ENCODE data around the gene SEMA6A. TPM values are rescaled to one million over a fixed set of nuclear protein-coding genes. Genes with fewer than 3 reads are reported as not detected.

The SEMA6A gene
- total and polyA plus RNA-seq, 2 of the 13 experiments (the other 11 are each of a cell fraction or from before 2014, with no cell fraction given), result 5.1 to 6.5 TPM

- in situ Hi-C loops (cut with HindIII; ENCODE audit: extremely low pct_ligation_motif_present, low pct_unique_long_range_greater_than_20kb) (no loop called here), intact Hi-C loops (cut with micrococcal nuclease; ENCODE audit: unreplicated experiment) (no loop called here)
- H2AFZ ChIP-seq (ENCODE audit: low read length), result no peak overlapping the region
- 86% methylated on average over 10 of the region's 10 CpGs for WGBS (ENCODE audit: low lambda C conversion rate)
- no peak overlapping the region for H3K4me2 ChIP-seq (ENCODE audit: low read depth, low read length)
- H3K36me3 ChIP-seq (replicated peaks in 1 of 2; ENCODE audit: control insufficient read depth in 1 of 2, insufficient read depth in 2 of 2, low read length in 2 of 2), result peaks cover 0 to 2% of the 10 kb centered on the region in 2 experiments; a peak in 1 of 5 replicates
- CTCF ChIA-PET (ENCODE audit: low intra/inter-chr PET ratio, low total read pairs), result no interaction called here
- DNase-seq (ENCODE audit: low spot score) (no peak), FAIRE-seq (no peak), ATAC-seq (no peak)
- TF ChIP-seq ATM (IDR thresholded peaks at IDR 0.05; ENCODE audit: borderline replicate concordance) (no peak), IRF1 (CRISPR knock-in tag; IDR thresholded peaks at IDR 0.05; ENCODE audit: low read depth) (no peak), NFE2L2 (IDR thresholded peaks at IDR 0.05; ENCODE audit: low read length) (no peak), HNRNPH1 (optimal IDR thresholded peaks at IDR 0.05; ENCODE audit: low read depth, low read length) (no peak), ZNF781 (CRISPR knock-in tag; IDR thresholded peaks at IDR 0.05; ENCODE audit: borderline replicate concordance, not compliant biosample characterization) (no peak), ZNF20 (CRISPR knock-in tag; IDR thresholded peaks at IDR 0.05) (no peak), MIER3 (CRISPR knock-in tag; IDR thresholded peaks at IDR 0.05; ENCODE audit: borderline replicate concordance) (no peak), DNMT3B (CRISPR knock-in tag; conservative IDR thresholded peaks at IDR 0.05) (no peak), EED (CRISPR knock-in tag; IDR thresholded peaks at IDR 0.05) (no peak), TFAP4 (IDR thresholded peaks at IDR 0.05; ENCODE audit: borderline replicate concordance, low read depth) (no peak), ZNF678 (CRISPR knock-in tag; IDR thresholded peaks at IDR 0.05) (no peak), ZNF235 (CRISPR knock-in tag; IDR thresholded peaks at IDR 0.05; ENCODE audit: borderline replicate concordance) (no peak), PHF20 (CRISPR knock-in tag; IDR thresholded peaks at IDR 0.05) (no peak)
- TF ChIP-seq, protein P1, sequence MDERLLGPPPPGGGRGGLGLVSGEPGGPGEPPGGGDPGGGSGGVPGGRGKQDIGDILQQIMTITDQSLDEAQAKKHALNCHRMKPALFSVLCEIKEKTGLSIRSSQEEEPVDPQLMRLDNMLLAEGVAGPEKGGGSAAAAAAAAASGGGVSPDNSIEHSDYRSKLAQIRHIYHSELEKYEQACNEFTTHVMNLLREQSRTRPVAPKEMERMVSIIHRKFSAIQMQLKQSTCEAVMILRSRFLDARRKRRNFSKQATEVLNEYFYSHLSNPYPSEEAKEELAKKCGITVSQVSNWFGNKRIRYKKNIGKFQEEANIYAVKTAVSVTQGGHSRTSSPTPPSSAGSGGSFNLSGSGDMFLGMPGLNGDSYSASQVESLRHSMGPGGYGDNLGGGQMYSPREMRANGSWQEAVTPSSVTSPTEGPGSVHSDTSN (CRISPR knock-in tag; IDR thresholded peaks at IDR 0.05), result no peak
- TF ChIP-seq, protein P2, sequence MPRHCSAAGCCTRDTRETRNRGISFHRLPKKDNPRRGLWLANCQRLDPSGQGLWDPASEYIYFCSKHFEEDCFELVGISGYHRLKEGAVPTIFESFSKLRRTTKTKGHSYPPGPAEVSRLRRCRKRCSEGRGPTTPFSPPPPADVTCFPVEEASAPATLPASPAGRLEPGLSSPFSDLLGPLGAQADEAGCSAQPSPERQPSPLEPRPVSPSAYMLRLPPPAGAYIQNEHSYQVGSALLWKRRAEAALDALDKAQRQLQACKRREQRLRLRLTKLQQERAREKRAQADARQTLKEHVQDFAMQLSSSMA (CRISPR knock-in tag; IDR thresholded peaks at IDR 0.05), result no peak
- TF ChIP-seq, protein P3, sequence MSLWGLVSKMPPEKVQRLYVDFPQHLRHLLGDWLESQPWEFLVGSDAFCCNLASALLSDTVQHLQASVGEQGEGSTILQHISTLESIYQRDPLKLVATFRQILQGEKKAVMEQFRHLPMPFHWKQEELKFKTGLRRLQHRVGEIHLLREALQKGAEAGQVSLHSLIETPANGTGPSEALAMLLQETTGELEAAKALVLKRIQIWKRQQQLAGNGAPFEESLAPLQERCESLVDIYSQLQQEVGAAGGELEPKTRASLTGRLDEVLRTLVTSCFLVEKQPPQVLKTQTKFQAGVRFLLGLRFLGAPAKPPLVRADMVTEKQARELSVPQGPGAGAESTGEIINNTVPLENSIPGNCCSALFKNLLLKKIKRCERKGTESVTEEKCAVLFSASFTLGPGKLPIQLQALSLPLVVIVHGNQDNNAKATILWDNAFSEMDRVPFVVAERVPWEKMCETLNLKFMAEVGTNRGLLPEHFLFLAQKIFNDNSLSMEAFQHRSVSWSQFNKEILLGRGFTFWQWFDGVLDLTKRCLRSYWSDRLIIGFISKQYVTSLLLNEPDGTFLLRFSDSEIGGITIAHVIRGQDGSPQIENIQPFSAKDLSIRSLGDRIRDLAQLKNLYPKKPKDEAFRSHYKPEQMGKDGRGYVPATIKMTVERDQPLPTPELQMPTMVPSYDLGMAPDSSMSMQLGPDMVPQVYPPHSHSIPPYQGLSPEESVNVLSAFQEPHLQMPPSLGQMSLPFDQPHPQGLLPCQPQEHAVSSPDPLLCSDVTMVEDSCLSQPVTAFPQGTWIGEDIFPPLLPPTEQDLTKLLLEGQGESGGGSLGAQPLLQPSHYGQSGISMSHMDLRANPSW (CRISPR knock-in tag; IDR thresholded peaks at IDR 0.05; ENCODE audit: borderline replicate concordance), result no peak
- no peaks in the 10 kb centered on the region for H3K9me3 ChIP-seq (ENCODE audit: low read length)
- BruUV-seq (replicated peaks), result no TSS peak
- peaks cover 16% of the 10 kb centered on the region for H3K79me2 ChIP-seq (ENCODE audit: insufficient read depth, low read length)
- no peak overlapping the region for H3K4me3 ChIP-seq (replicated peaks in 1 of 3; ENCODE audit: insufficient read depth in 1 of 3, low read depth in 2 of 3, low read length in 3 of 3)
- H3K4me1 ChIP-seq (ENCODE audit: insufficient read depth, low read length), result no peaks in the 10 kb centered on the region
- H3K27me3 ChIP-seq (ENCODE audit: control insufficient read depth in 1 of 2, insufficient read depth in 2 of 2, low read length in 2 of 2), result no peaks in the 10 kb centered on the region
- H4K20me1 ChIP-seq (ENCODE audit: insufficient read depth, low read length), result peaks cover 3% of the 10 kb centered on the region; the same call in 1 of the 2 replicates
- no peak overlapping the region for H3K9ac ChIP-seq (ENCODE audit: insufficient read depth, low read depth, low read length)
- no peak overlapping the region for H3K27ac ChIP-seq (ENCODE audit: extremely low read length, insufficient read depth, low read length)
- POLR2A ChIA-PET, result no interaction called here
Observed at GRCh38 chr5:116507941-116508655, 66.5 kb downstream of the SEMA6A start.

Data from HepG2 (cell line).